ENCODE results near the gene PCDHB8.
"Not testable (repeated sequence)": the region's sequence is repeated elsewhere in the genome, so short reads cannot be mapped to it uniquely, and the experiment has no call there.

PCDHB8 gene

DNA sequence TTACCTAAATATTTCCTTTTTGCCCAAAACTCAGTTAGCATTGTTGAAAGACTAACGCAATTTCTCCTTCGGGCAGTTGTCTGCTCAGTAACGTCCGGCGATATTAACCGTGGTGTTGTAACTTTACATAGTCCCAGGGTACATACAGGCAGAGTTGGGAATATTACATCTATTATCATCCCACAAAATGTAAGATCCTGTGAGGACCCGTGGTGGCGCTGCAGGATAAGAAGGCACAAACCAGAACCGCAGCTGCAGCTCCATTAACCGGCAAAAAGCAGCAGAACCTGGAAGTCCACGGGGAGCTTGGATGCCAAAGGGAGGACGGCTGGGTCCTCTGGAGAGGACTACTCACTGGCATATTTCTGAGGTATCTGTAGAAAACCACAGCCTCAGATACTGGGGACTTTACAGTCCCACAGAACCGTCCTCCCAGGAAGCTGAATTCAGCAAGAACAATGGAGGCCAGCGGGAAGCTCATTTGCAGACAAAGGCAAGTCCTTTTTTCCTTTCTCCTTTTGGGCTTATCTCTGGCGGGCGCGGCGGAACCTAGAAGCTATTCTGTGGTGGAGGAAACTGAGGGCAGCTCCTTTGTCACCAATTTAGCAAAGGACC is at the start of gene PCDHB8:
Gene PCDHB8 (plus strand): TSS at position 214 of the 615 bp plus-strand sequence. CDS start 245 bp downstream, at position 459.
- DNase-seq (ENCODE audit: low read depth, low spot score): not testable (repeated sequence)

DNA sequence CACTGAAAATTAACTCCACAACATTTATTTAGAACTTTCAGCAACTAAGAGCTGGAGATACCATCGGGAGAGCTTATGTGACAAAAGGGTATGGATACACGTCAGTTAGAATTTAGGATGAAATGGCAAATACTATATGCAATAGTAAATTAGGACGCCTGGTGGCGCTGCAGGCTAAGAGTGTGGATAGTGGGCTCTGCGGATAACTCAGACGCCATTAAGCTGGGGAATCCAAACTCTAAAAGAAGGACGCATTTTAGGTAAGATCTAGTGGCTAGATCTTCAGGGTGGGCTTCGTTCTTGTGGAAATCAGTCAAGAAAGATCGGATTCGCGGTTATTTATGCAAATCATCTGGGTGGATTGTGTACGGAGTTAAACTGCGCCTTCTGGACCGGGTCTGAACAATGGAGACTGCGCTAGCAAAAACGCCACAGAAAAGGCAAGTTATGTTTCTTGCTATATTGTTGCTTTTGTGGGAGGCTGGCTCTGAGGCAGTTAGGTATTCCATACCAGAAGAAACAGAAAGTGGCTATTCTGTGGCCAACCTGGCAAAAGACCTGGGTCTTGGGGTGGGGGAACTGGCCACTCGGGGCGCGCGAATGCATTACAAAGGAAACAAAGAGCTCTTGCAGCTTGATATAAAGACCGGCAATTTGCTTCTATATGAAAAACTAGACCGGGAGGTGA is 42.4 kb upstream of the PCDHB8 start, which contains the start of gene PCDHB5:
Gene PCDHB5 (plus strand): TSS at position 177 of the 688 bp plus-strand sequence. CDS start 229 bp downstream, at position 406.
- no peak for DNase-seq (ENCODE audit: low read depth, low spot score)

DNA sequence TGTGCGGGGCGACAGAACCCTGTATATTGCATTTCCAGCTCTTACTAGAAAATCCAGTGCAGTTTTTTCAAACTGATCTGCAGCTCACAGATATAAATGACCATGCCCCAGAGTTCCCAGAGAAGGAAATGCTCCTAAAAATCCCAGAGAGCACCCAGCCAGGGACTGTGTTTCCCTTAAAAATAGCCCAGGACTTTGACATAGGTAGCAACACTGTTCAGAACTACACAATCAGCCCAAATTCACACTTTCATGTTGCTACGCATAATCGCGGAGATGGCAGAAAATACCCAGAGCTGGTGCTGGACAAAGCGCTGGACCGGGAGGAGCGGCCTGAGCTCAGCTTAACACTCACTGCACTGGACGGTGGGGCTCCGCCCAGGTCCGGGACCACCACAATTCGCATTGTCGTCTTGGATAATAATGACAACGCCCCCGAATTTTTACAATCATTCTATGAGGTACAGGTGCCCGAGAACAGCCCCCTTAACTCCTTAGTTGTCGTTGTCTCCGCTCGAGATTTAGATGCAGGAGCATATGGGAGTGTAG is 41.8 kb upstream of the PCDHB8 start:
- DNase-seq (ENCODE audit: low read depth, low spot score): no peak

DNA sequence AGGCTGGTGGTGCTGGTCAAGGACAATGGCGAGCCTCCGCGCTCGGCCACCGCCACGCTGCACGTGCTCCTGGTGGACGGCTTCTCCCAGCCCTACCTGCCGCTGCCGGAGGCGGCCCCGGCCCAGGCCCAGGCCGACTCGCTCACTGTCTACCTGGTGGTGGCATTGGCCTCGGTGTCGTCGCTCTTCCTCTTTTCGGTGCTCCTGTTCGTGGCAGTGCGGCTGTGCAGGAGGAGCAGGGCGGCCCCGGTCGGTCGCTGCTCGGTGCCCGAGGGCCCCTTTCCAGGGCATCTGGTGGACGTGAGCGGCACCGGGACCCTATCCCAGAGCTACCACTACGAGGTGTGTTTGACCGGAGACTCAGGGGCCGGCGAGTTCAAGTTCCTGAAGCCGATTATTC is 40.2 kb upstream of the PCDHB8 start:
- not testable (repeated sequence) for DNase-seq (ENCODE audit: low read depth, low spot score)

DNA sequence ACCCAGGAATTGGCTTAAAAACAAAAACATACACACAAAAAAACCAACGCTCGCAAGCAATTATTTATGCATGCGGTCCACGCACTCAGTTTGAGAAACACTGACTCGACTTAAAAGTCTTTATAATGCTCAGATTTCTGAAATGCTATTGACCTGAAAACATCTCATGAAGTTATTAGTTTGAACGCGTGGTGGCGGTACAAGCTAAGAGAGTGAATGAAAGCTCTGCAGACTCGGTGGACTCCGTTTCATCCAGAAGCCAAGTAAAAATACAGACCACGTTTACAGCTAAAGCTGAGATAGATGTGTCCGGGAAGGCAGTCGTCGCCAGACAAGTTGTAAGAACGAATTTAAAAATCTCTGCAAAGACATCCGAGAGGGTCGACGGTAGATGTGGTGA is 27.8 kb upstream of the PCDHB8 start, which contains the start of gene PCDHB6:
Gene PCDHB6 (plus strand): TSS at position 246 of the 400 bp plus-strand sequence. CDS start 201 bp downstream, outside the sequence.
- no peak for DNase-seq (ENCODE audit: low read depth, low spot score)

DNA sequence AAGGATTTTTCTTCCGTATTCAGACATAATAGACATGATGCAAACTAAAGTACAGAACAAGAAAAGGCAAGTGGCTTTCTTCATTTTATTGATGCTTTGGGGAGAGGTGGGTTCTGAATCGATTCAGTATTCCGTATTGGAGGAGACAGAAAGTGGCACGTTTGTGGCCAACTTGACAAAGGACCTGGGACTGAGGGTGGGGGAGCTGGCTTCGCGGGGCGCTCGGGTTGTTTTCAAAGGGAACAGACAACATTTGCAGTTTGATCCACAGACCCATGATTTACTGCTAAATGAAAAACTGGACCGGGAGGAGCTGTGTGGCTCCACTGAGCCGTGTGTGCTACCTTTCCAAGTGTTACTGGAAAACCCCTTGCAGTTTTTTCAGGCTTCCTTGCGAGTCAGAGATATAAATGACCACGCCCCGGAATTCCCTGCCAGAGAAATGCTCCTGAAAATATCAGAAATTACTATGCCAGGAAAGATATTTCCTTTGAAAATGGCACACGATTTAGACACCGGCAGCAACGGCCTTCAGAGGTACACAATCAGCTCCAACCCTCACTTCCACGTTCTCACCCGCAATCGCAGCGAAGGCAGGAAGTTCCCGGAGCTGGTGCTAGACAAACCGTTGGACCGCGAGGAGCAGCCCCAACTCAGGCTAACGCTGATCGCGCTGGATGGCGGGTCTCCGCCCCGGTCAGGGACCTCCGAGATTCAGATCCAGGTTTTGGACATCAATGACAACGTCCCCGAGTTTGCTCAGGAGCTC is 27.2 kb upstream of the PCDHB8 start:
- no peak for DNase-seq (ENCODE audit: low read depth, low spot score)

DNA sequence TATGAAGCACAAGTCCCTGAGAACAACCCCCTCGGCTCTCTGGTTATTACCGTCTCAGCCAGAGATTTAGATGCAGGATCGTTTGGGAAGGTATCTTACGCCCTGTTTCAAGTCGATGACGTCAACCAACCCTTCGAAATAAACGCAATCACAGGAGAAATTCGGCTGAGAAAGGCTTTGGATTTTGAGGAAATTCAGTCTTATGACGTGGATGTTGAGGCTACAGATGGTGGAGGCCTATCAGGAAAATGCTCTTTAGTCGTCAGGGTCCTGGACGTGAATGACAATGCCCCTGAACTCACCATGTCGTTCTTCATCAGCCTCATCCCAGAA is 26.6 kb upstream of the PCDHB8 start:
- no peak for DNase-seq (ENCODE audit: low read depth, low spot score)

DNA sequence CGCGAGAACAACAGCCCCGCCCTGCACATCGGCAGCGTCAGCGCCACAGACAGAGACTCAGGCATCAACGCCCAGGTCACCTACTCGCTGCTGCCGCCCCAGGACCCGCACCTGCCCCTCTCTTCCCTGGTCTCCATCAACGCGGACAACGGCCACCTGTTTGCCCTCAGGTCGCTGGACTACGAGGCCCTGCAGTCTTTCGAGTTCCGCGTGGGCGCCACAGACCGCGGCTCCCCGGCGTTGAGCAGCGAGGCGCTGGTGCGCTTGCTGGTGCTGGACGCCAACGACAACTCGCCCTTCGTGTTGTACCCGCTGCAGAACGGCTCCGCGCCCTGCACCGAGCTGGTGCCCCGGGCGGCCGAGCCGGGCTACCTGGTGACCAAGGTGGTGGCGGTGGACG is 26.0 kb upstream of the PCDHB8 start:
- DNase-seq (ENCODE audit: low read depth, low spot score): not testable (repeated sequence)

DNA sequence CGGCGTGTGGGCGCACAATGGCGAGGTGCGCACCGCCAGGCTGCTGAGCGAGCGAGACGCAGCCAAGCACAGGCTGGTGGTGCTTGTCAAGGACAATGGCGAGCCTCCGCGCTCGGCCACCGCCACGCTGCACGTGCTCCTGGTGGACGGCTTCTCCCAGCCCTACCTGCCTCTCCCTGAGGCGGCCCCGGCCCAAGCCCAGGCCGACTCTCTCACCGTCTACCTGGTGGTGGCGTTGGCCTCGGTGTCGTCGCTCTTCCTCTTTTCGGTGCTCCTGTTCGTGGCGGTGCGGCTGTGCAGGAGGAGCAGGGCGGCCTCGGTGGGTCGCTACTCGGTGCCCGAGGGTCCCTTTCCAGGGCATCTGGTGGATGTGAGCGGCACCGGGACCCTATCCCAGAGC is 25.5 kb upstream of the PCDHB8 start:
- not testable (repeated sequence) for DNase-seq (ENCODE audit: low read depth, low spot score)

DNA sequence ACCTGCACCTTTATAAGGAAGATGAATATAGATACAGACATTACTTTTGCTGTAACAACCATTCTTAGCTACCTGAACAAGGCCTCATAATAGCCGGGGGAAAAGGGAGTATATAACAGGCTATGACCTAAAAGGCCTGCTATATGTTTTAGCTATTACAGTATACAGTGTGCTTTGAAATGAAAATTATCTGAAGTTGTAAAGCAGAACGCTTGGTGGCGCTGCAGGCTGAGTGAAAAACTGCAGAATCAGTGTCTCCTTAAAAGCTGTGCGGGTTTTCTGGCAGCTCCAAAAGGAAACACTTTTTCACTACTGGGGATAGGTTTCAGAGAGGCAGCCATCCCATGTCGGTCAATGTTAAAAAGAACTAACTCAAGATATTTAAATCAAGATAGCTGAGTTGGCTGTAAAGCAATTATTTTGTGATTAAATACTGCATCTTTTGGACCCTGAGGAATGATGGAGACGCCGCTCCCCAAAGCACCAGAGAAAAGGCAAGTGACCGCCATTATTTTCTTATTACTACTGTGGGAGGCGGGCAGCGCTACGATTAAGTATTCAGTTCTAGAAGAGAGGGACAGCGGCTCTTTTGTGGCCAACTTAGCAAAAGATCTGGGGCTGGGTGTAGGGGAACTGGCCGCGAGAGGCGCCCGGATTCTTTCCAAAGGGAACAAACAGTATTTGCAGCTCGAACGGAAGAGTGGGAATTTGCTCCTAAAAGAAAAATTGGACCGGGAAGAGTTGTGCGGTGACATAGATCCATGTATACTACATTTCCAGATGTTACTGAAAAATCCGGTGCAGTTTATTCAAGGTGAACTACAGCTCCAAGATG is 21.8 kb upstream of the PCDHB8 start:
- no peak for DNase-seq (ENCODE audit: low read depth, low spot score)

DNA sequence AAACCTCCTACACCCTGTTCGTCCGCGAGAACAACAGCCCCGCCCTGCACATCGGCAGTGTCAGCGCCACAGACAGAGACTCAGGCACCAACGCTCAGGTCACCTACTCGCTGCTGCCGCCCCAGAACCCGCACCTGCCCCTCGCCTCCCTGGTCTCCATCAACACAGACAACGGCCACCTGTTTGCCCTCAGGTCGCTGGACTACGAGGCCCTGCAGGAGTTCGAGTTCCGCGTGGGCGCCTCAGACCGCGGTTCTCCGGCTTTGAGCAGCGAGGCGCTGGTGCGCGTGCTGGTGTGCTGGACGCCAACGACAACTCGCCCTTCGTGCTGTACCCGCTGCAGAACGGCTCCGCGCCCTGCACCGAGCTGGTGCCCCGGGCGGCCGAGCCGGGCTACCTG is 20.2 kb upstream of the PCDHB8 start:
- DNase-seq (ENCODE audit: low read depth, low spot score): not testable (repeated sequence)

DNA sequence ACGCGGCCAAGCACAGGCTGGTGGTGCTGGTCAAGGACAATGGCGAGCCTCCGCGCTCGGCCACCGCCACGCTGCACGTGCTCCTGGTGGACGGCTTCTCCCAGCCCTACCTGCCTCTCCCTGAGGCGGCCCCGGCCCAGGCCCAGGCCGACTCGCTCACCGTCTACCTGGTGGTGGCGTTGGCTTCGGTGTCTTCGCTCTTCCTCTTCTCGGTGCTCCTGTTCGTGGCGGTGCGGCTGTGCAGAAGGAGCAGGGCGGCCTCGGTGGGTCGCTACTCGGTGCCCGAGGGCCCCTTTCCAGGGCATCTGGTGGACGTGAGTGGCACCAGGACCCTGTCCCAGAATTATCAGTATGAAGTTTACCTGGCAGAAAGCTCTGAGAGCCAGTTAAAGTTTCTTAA is 19.7 kb upstream of the PCDHB8 start:
- DNase-seq (ENCODE audit: low read depth, low spot score): not testable (repeated sequence)

DNA sequence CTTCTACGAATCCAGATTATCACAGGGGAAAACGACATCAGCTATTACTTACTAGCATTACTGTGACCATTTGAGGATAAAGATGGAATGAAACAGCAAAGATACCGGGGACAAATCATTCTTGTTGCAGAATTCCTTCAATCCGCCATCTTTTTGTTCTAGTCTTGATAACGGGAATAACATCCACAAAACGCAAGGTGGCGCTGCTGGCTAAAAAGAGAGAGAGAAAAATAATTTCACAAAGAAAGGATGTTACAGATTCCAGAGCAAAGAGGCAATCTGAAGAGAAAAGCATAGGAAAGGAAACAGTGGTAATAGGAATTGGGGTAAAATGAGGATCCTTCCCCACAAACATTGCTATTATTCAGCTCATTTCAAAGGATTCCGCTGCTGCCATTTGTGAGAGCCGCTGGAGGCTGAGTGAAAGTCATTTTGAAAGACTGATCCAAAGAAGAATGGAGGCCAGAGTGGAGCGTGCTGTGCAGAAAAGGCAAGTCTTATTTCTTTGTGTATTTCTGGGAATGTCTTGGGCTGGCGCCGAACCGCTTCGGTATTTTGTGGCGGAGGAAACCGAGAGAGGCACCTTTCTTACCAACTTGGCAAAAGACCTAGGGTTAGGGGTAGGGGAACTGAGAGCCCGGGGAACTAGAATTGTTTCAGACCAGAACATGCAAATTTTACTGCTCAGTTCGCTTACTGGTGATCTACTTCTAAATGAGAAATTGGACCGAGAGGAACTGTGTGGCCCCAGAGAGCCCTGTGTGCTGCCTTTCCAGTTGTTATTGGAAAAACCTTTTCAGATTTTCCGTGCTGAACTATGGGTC is 5.0 kb upstream of the PCDHB8 start, which contains the start of gene PCDHB7:
Gene PCDHB7 (plus strand): TSS at position 264 of the 824 bp plus-strand sequence. CDS start 192 bp downstream, at position 456.
- no peak for DNase-seq (ENCODE audit: low read depth, low spot score)

DNA sequence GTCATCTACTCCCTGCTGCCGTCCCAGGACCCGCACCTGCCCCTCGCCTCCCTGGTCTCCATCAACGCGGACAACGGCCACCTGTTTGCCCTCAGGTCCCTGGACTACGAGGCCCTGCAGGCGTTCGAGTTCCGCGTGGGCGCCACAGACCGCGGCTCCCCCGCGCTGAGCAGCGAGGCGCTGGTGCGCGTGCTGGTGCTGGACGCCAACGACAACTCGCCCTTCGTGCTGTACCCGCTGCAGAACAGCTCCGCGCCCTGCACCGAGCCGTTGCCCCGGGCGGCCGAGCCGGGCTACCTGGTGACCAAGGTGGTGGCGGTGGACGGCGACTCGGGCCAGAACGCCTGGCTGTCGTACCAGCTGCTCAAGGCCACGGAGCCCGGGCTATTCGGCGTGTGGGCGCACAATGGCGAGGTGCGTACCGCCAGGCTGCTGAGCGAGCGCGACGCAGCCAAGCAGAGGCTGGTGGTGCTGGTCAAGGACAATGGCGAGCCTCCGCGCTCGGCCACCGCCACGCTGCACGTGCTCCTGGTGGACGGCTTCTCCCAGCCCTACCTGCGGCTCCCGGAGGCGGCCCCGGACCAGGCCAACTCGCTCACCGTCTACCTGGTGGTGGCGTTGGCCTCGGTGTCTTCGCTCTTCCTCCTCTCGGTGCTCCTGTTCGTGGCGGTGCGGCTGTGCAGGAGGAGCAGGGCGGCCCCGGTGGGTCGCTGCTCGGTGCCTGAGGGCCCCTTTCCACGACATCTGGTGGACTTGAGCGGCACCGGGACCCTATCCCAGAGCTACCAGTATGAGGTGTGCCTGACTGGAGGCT is 3.1 kb upstream of the PCDHB8 start:
- not testable (repeated sequence) for DNase-seq (ENCODE audit: low read depth, low spot score)

DNA sequence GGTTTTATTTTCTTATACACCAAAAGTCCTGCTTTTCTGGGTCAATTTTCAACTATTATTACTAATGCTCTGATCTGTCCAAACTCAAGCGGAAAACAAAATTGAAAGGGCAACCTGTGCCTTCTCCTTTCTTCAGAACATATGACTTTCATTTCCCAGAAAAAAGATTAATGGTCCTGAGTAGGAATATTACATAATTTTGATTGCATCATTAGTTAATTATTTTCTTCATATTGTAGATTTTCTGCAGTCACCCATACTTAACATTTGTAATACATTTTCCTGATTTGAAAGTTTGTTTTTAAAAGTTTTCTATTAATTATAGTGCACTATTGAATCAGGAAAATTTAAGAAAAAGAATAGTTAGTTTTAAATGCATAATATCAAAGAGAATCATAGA is 1.7 kb upstream of the PCDHB8 start:
- DNase-seq (ENCODE audit: low read depth, low spot score): no peak

DNA sequence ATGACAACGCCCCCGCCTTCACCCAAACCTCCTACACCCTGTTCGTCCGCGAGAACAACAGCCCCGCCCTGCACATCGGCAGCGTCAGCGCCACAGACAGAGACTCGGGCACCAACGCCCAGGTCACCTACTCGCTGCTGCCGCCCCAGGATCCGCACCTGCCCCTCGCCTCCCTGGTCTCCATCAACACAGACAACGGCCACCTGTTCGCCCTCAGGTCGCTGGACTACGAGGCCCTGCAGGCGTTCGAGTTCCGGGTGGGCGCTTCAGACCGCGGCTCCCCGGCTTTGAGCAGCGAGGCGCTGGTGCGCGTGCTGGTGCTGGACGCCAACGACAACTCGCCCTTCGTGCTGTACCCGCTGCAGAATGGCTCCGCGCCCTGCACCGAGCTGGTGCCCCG is 1.8 kb downstream of the PCDHB8 start:
- not testable (repeated sequence) for DNase-seq (ENCODE audit: low read depth, low spot score)

DNA sequence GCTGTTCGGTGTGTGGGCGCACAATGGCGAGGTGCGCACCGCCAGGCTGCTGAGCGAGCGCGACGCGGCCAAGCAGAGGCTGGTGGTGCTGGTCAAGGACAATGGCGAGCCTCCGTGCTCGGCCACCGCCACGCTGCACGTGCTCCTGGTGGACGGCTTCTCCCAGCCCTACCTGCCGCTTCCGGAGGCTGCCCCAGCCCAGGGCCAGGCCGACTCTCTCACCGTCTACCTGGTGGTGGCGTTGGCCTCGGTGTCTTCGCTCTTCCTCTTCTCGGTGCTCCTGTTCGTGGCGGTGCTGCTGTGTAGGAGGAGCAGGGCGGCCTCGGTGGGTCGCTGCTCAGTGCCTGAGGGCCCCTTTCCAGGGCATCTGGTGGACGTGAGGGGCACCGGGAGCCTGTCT is 2.3 kb downstream of the PCDHB8 start:
- not testable (repeated sequence) for DNase-seq (ENCODE audit: low read depth, low spot score)

DNA sequence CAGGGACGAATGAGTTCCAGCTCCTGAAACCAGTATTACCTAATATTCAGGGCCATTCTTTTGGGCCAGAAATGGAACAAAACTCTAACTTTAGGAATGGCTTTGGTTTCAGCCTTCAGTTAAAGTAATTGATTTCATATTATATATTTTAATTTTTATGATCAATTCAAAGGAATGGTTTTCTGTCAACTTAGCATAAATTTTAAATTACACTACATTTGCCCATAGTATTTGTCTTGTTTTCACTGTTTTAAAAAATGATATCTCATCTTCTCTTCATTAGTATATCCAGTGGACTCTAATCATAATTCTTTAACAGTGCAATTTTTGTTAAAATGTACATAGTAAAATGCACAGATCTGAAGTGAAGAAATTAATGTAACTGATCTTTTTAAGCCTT is 2.7 kb downstream of the PCDHB8 start:
- no peak for DNase-seq (ENCODE audit: low read depth, low spot score)

DNA sequence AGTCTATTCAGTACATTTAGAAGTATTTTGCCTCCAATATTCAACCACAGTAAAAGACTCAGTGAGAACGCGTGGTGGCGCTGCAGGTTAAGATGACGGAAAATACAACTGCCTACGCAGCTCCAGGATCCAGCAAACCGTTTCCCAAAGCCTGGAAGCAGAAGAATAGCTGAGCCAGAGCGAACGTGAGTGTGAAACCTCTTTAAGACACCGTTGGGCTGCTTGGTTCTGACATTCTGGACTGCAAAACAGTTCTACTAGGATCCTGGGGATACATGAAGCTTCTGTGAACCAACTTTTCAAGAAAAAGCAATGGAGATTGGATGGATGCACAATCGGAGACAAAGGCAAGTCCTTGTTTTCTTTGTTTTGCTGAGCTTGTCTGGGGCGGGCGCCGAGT is 4.7 kb downstream of the PCDHB8 start, which contains the start of gene PCDHB16:
Gene PCDHB16 (plus strand): TSS at position 140 of the 400 bp plus-strand sequence. CDS start 173 bp downstream, at position 313.
- no peak for DNase-seq (ENCODE audit: low read depth, low spot score)
